ENCODE results near the gene KCNQ5.
"Not testable (repeated sequence)": the region's sequence is repeated elsewhere in the genome, so short reads cannot be mapped to it uniquely, and the experiment has no call there.

The KCNQ5 gene

DNA sequence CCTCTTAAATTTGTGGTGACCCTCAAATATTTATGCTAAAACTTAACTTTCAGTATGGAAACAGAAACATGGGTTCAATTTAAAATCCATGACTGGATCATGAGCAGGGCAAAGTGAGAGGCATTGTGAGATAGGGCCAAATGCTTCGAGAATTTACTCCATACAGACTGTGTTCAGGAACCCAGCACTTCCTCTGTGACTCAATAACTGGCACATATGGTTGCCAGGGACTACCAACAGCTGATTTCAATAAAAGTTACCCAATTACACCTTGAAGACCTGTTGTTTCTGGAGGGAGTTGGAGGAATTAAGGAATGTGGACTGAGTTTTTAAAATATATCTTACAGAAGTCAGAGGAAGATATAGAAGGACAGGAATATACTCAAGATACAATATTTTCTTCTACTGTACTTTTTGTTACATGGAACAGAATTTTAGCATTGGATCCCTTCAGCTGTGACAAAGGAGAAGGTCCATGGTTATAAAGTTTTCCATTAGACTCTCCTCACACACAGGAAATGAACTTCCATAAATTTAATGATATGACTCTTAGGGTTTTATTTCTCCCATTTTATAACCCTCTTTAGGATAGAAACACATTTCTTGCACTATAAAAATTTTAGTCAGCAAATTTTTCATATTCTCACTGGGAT, 344.9 kb downstream of the KCNQ5 start:
- DNase-seq: no peak

DNA sequence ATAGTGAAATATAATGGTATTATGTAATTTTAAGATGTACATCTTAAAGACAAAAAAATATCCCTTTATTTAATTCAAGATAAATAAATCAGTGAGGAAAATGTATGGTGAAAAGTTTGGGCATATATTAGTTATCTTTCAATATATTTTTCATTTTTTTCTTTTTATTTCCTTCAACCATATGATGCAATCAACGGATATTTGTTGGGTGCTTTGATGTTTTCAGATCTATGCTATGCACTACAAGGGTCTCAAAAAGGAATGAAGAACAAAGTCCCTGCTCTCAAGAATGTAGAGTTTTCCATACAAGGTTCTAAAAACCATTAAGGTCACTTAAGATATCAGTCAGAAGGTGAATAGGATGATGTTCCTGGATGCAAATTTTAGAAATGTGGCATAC, 345.5 kb downstream of the KCNQ5 start:
- DNase-seq: no peak

- no peak for DNase-seq
These were observed 346.8 kb downstream of the KCNQ5 start for GRCh38 chr6:72968704-72969103.

GRCh38 chr6:72969666-72970065, 347.8 kb downstream of the KCNQ5 start:
- no peak for DNase-seq

GRCh38 chr6:72972579-72972978, 350.7 kb downstream of the KCNQ5 start:
- DNase-seq: no peak

- no peak for DNase-seq
These were observed 352.4 kb downstream of the KCNQ5 start for GRCh38 chr6:72974276-72974675.

- DNase-seq: no peak
These were observed 353.5 kb downstream of the KCNQ5 start for GRCh38 chr6:72975352-72975752.

DNA sequence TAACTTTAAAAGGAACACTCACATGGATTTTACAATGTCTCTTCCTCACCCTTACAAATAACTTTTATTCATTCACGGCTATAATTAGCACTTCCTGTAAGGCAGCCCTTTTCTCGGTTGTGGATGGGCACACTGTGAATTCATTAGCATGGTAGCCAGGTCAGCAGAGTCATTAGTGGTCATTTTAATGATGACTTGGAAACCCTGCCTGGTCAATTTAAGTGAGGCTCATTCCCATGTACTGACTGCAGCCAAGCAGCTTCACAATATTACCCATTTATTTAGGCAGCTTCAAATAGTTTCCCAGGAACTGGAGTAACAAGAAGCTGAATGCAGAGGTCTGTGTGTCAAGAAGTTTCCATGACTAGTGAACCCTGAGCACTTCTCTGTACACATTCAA, 354.6 kb downstream of the KCNQ5 start:
- DNase-seq: no peak

DNA sequence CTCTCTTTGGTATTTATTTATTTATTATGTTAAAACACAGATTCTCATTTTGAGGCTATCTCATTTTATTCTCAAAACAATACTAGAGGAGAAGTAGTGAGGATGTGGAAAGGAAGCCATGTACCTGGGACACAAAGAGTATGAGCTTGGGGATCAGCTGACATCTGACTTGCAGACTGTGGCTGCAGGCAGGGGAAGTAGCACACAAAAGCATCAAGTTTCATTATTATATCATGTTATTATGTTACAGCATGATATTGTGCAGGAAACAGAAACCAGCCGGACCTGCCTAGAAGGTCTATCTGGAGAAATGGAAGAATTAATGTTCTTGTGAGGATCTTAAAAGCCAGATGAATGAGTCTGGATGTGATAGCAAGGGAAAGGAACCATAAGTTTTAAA, 355.2 kb downstream of the KCNQ5 start:
- DNase-seq: no peak

GRCh38 chr6:72978808-72979207, 356.9 kb downstream of the KCNQ5 start:
- DNase-seq: not testable (repeated sequence)

GRCh38 chr6:72984189-72984831, 362.4 kb downstream of the KCNQ5 start:
- not testable (repeated sequence) for DNase-seq

DNA sequence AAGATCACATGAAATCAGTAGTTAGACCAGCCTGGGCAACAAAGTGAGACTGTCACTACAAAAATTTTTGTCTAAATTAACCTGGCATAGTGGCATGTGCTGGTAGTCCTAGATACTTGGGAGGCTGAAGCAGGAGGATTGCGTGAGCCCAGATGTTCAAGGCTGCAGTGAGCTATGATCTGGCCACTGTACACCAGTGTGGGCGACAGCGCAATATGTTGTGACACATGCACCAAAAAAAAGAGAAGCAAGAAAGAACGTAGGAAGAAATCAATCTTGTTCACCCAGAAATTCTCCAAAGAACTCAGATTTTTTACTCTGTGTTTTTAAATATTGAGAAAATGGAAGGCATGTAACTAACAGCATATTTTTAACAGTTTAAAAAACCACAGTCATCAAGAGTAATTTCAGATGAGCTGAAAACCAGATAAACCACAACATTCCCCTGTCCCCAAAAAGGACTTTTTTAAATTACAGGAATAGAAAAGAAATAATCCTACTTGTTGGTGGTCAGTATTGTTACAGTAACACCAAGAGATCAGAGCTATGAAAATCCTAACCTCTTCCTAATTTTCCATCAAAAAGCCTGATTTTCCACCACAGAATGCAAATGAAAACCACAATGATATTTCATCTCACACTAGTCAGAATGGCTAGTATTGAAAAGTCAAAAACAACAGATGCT, 363.3 kb downstream of the KCNQ5 start:
- DNase-seq: no peak

GRCh38 chr6:72987301-72987700, 365.4 kb downstream of the KCNQ5 start:
- DNase-seq: no peak

GRCh38 chr6:72999995-73000394, 378.1 kb downstream of the KCNQ5 start:
- no peak for DNase-seq

DNA sequence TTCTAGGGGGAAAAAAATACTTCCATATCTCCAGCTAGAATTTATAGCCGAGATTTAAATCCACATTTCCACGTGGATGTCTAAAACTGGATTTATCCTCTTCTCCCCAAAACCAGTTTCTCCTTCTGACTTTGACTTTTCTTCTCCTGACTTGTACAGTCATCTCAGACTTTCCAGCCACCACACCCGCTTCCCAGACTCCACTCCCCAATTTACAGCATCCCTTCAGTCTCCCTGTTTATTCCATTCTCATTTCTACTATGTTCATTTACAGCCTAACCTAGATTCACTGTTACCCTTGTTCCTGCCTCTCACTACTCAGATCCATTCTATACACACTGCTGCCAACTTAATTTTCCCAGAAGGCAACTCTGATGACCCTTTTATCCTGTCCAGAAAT, 378.6 kb downstream of the KCNQ5 start:
- DNase-seq: no peak

GRCh38 chr6:73002588-73002987, 380.7 kb downstream of the KCNQ5 start:
- DNase-seq: no peak

DNA sequence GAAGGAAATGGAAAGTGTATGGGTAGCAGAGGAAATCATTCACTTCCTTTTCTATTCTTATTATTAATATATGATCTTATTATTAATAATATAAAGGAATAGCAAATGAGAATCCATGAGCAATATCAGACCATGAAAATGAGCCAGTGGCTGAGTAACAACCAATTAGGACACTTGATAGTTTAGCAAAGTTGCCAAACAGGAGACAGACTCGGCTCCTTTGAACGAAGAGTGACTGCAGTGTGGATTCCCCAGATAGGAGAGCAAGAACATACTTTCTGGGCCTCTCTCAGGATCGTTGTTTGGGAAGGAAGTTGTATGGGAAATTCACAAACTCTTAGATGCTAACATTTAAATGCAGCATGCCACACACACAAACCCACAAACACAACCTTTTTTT, 381.4 kb downstream of the KCNQ5 start:
- no peak for DNase-seq

DNA sequence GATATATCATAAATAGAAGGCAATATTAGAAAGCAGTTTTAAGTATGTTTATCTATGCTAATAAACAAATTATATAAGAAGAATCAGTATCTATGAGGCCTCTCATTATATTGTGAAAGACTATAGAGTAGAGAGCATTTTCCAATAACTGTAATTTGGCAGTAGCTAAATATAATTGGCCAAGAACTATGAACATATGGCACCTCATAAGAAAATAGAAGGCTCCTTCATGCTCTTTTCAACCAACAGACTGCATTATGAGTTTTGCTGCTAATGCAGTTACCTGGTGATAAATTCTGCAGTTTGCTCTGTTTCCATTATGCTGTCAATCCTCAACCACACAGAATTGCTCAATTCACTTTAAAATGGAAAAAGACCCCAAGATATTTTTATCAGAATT, 382.4 kb downstream of the KCNQ5 start:
- no peak for DNase-seq

DNA sequence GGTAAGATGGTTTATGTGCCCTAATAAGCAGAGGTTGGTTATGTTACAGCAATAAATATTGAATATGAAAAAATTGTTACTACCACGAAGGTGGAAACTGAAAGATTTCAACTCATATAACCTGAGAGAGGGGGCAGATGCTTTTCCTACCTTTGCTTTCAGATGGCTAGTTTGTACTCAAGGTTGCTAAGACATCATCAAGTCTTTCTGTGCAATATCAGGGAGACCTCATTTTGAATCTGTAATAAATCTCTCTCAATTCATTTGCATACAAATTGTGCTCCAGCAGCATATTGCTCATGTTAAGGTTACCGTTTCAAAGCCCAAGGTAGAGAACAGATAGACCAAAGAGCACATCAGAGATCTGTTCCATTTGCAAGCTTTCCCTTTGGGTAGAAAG, 383.0 kb downstream of the KCNQ5 start:
- DNase-seq: no peak

GRCh38 chr6:73006146-73006545, 384.3 kb downstream of the KCNQ5 start:
- DNase-seq: no peak

GRCh38 chr6:73011945-73012344, 390.1 kb downstream of the KCNQ5 start:
- no peak for DNase-seq

DNA sequence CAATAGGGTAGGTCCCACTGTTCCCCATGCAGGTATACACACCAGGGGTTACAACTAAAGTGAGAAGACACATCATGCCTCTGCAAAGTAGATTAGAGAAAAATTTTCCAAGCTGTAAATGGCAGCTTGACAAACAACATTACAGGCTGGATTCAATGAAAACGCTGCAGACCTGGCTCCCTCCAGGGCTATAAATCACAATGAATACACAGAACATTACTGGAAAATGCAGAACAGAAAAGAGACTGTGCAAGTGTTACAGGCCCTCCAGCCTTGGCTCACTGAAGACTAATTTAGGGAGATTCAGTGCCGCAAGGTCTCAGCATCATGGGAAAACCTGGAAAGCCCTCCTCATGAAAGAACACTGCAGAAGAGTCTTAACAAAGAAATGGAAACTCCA, 395.6 kb downstream of the KCNQ5 start:
- DNase-seq: no peak

- DNase-seq: no peak
These were observed 402.7 kb downstream of the KCNQ5 start for GRCh38 chr6:73024598-73024997.

GRCh38 chr6:73027691-73028090, 405.8 kb downstream of the KCNQ5 start:
- no peak for DNase-seq
